WI38 (cell line): ENCODE results near the gene KDM4F.
A peak's percentile ranks its signal among the peaks of the same experiment; 100 is the strongest.

Experiments used
- H3K4me3 ChIP-seq: 2 replicates; pipeline ENCODE4 v1.5.1; 2011; ENCODE audit warnings: low read depth, mild to moderate bottlenecking, control low read depth, low read length
- CTCF ChIP-seq: IDR thresholded peaks from 2 replicates; pipeline ENCODE4 v1.5.1; 2012; ENCODE audit warnings: low read depth, mild to moderate bottlenecking, control low read depth, low read length

The KDM4F gene

GRCh38 chr11:95066716-95067038 is 17.5 kb downstream of the KDM4F start, which contains the start of gene SRSF8:
Gene SRSF8, plus strand, starts transcription at chr11:95066919. Its CDS starts 308 bp downstream, at chr11:95067227.
- H3K4me3 ChIP-seq = peak within 1 kb of the TSS; percentile 70
- no peak for TF ChIP-seq CTCF

DNA sequence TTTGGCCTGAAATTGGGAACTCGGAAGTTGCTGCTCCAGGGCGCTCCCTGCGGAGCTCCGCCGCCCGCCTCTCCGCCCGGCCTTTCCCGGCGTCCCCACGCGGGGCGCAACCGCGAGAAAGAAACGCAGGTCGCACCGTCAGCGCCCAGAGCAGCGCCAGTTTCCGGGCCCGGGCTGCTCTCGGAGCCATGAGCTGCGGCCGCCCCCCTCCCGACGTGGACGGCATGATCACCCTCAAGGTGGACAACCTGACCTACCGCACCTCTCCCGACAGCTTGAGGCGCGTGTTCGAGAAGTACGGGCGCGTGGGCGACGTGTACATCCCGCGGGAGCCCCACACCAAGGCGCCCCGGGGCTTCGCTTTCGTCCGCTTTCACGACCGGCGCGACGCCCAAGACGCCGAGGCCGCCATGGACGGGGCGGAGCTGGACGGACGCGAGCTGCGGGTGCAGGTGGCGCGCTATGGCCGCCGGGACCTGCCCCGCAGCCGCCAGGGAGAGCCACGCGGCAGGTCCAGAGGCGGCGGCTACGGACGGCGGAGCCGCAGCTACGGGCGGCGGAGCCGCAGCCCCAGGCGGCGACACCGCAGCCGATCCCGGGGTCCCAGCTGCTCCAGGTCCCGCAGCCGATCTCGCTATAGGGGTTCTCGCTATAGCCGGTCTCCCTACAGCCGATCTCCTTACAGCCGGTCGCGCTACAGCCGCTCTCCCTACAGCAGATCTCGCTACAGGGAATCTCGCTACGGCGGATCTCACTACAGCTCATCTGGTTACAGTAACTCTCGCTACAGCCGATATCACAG is 18.0 kb downstream of the KDM4F start:
- peak; percentile 40; the same call in 1 of the 2 replicates for TF ChIP-seq CTCF

DNA sequence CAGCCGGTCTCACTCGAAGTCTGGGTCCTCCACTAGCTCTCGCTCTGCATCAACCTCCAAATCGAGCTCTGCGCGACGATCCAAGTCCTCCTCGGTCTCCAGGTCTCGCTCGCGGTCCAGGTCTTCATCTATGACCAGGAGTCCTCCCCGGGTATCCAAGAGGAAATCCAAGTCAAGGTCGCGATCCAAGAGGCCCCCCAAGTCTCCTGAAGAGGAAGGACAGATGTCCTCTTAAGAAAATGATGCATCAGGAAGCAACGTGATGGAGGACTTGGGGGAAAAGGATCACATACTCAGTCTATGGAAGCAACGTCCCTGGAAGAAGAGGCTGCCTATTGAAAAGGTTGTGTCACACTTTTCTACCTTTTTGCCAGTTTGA is 18.6 kb downstream of the KDM4F start:
- no peak for TF ChIP-seq CTCF
- H3K4me3 ChIP-seq = peak overlapping the region; percentile 70

More for the DNA sequence above, 18.0 kb downstream of the KDM4F start:
- H3K4me3 ChIP-seq = peak overlapping the region; percentile 70

DNA sequence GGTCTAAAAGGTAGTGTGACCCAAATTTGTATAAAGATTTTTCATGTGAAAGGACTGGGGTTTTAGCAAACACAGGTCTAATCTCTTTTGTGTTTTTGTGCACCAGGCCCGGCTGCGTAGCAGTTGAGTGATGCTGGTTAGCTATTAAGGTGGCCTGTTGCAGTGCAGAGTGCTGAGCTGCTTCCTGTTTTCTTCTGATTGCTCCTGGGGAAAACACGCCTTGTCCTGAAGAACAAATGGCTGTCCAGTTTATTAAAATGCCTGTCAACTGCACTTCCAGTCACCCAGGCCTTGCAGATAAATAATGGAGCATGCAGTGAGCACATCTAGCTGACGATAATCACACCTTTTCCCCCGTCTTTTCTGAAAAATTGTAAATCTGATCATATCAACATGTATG is 19.3 kb downstream of the KDM4F start:
- TF ChIP-seq CTCF = no peak
- H3K4me3 ChIP-seq = peak overlapping the region; percentile 70

- TF ChIP-seq CTCF = no peak
Observed at GRCh38 chr11:95070471-95070870, 21.2 kb downstream of the KDM4F start.

GRCh38 chr11:95072948-95073347 is 23.7 kb downstream of the KDM4F start:
- no peak for TF ChIP-seq CTCF
- H3K4me3 ChIP-seq = no peak overlapping the region

More at GRCh38 chr11:95070471-95070870, 21.2 kb downstream of the KDM4F start:
- no peak overlapping the region for H3K4me3 ChIP-seq

- TF ChIP-seq CTCF = no peak
- H3K4me3 ChIP-seq = no peak overlapping the region
Observed at GRCh38 chr11:95074792-95075563, 25.8 kb downstream of the KDM4F start.
